Diencephalon (tissue), 1 donor: ENCODE results near the gene FGF4. TPM values are rescaled to one million over a fixed set of nuclear protein-coding genes. Genes with fewer than 3 reads are reported as not detected.

Source experiments
- total RNA-seq: library from RNA; depleted of rRNA; stranded (reverse); fragments of >200 nt; gene quantifications from one replicate; pipeline ENCODE4 v1.2.3, GENCODE V29; 2014

FGF4 gene, protein sequence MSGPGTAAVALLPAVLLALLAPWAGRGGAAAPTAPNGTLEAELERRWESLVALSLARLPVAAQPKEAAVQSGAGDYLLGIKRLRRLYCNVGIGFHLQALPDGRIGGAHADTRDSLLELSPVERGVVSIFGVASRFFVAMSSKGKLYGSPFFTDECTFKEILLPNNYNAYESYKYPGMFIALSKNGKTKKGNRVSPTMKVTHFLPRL
- total RNA-seq, result not detected

GRCh38 chr11:69775163-69775755 is at the start of gene FGF4:
FGF4 (minus strand) TSS chr11:69775341; CDS start chr11:69775084, 257 bp downstream.

GRCh38 chr11:69818603-69819441 is 43.7 kb upstream of the FGF4 start, which contains the start of gene FGF3:
FGF3 (minus strand) TSS chr11:69819416; CDS start chr11:69818933, 483 bp downstream.

Other genes with a start within 250 kb of the FGF4 start
- 19.1 TPM for gene CCND1, start 134.2 kb downstream of the FGF4 start, total RNA-seq
- gene LTO1, start 100.0 kb downstream of the FGF4 start, total RNA-seq, result 16.1 TPM
- 2.3 TPM for gene FGF19, start 71.3 kb downstream of the FGF4 start, total RNA-seq
- not detected for gene FGF3, start 44.1 kb upstream of the FGF4 start, total RNA-seq